HFF-Myc (cell line): Measurements from ENCODE around the gene NR2F2.

ENCODE experiments used
- DNase-seq: peaks from one replicate; pipeline ENCODE4 v3.0.0-alpha.2; 2011; ENCODE audit warnings: low read depth; ENCODE audit errors: extremely low read depth
- H3K4me3 ChIP-seq: replicated peaks from 2 replicates; pipeline ENCODE4 v1.5.1; 2011; ENCODE audit warnings: low read depth, mild to moderate bottlenecking, control low read depth, low read length
- TF ChIP-seq, protein P1 (sequence below): IDR thresholded peaks from 2 replicates; pipeline ENCODE4 v1.5.1; 2012; ENCODE audit warnings: mild to moderate bottlenecking, low read depth, low read length, control low read depth; ENCODE audit errors: missing control alignments

NR2F2 gene

GRCh38 chr15:96351761-96352603, 21.5 kb downstream of the NR2F2 start:
- no peak overlapping the region for H3K4me3 ChIP-seq
- no peak for DNase-seq
- TF ChIP-seq, protein P1, sequence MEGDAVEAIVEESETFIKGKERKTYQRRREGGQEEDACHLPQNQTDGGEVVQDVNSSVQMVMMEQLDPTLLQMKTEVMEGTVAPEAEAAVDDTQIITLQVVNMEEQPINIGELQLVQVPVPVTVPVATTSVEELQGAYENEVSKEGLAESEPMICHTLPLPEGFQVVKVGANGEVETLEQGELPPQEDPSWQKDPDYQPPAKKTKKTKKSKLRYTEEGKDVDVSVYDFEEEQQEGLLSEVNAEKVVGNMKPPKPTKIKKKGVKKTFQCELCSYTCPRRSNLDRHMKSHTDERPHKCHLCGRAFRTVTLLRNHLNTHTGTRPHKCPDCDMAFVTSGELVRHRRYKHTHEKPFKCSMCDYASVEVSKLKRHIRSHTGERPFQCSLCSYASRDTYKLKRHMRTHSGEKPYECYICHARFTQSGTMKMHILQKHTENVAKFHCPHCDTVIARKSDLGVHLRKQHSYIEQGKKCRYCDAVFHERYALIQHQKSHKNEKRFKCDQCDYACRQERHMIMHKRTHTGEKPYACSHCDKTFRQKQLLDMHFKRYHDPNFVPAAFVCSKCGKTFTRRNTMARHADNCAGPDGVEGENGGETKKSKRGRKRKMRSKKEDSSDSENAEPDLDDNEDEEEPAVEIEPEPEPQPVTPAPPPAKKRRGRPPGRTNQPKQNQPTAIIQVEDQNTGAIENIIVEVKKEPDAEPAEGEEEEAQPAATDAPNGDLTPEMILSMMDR = no peak

DNA sequence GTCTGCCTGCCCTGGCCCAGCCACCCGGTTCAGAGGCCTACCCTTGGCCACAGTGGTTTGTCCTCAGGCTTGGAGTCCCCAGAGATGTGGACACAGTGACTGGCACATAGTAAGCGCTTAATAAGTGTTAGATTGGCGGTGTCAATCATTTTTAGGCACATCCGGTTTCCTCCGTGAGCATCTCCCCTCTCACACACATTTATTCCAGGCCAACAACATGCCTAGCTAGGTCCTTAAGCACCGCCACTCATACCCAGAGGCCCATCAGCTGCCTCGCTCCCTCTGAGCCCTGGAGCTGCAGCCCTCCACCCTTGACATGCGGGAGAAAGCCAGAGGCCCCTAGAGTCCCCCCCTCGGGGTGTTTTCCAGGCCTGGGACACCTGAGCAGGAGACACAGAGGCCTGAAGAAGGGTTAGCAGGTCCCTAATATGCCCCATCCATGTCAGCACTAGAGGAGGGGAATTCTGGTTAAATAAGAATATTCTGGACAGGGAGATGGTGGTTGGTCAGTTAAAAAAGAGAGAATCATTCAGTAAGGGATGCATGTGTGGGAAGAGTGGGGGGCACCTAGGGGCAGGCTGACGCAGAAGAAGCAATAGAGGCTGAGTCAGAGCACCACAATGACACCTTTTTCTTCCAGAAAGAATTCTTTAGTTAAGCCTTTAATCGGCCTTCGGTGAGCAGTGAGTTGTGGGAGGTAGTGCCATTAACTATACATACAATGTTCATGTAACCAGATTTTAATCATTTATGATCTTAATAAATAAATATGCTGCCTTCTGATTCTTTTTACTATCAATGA, 22.3 kb downstream of the NR2F2 start:
- H3K4me3 ChIP-seq = no peak overlapping the region

DNA sequence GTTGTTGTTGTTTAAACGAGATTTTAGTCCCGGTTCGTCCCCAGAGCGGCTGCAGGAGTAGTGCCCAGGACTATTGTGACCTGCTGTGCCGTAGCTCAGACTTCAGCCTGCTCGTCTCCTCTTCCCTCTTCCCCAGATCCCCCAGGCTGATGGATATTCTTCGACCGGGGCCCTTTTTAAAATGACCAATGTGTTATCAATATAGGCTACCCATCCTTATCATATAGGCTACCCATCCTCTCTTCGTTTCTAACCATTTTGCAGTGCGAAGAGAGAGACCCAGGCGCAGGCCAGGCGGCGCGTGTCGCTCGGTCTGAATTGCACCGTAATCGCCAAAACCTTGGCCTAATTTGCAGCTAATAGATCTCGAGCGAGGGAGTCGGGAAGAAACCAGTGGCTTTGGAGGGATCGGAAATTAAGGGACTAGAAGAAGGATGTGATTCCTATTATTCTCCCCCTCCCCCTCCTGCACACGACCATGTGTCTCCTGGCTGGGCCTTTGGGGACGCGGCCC, 23.0 kb downstream of the NR2F2 start:
- H3K4me3 ChIP-seq = peak overlapping the region; percentile 47
- TF ChIP-seq, protein P1 = no peak
- no peak for DNase-seq

More for the DNA sequence above, 22.3 kb downstream of the NR2F2 start:
- TF ChIP-seq, protein P1 = no peak
- no peak for DNase-seq

DNA sequence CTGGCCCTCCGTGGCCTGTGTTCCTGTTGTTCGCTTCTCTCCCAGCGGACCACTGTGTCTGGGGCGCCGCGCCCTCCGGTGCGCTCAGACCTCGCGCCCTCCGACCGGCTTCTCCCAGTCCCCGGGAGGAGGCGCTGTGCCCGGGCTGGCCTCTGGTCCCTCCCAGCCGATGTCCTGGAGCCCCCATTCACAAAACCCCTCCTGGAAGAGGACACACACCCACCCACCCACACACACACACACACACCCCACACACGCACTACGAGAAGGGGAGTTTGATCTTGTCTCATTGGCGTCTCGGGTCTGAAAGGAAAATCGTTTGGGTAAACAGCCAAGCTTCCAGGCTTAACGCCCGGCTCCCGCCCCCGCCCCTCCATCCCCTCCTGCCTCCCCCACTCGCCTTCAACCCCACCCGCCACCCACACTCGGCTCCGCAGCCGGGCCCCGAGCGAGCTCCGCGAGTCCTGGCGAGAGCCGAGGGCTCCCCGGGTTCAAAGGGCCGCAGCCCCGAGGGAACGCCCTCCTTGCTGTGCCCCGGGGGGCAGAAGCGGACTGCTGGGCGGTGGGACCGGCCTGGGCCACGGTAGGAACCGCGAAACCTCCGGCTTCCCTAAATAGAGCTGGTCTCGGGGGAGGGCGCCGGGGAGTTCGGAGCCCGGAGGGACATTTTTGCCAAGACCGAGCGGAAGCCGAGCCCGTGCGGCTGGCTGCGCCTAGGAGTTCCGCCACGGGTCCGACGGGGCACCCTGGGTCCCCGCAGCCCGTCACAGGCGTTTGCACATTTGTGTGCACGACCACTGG, 23.6 kb downstream of the NR2F2 start:
- H3K4me3 ChIP-seq = peak overlapping the region; percentile 47
- no peak for DNase-seq
- TF ChIP-seq, protein P1 = peak; percentile 69

DNA sequence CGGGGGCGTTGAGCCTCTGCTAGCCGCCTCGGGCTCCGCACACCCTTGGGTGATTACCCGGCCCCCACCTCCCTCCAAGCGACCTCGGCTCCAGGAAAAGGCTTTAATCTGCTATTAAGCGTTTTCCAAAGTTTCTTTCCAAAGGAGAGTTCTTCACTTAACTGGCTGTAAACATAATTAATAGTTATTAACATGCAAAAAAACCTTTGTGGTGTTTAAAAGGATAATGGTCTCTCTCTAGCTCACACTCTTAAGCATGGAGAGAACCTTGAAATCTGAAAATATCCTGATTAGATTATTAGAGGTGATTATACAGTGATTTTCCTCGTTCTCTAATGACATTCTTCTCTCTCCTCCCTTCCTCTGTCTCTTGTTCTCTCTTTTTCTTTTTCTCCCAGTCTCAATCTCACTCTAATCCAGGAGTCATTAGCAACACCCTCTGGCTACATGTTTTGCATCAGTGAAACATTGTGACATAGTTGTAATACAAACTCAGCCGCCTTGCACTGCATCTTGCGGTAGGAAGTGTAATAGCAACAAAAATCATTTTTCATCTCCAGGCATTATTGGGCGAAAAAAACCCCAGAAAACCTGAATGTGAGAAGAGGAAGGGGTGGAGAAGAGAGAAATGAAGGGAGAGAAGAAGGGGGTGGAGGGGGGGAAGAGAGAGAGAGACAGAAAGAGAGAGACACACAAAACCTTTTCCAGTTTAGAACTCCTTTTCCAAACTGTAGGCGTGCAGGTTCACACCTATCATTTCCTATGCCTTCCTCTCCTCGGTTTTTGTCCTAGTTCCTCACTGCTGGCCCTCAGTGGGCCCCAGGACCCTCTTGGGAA, 24.4 kb downstream of the NR2F2 start:
- H3K4me3 ChIP-seq = peak overlapping the region; percentile 47
- TF ChIP-seq, protein P1 = peak; percentile 13
- DNase-seq = no peak
